HuH-7 (cell line): ENCODE data around the gene SSR2.
"Not testable (repeated sequence)": the region's sequence is repeated elsewhere in the genome, so short reads cannot be mapped to it uniquely, and the experiment has no call there.

Source experiments
- DNase-seq: peaks from one replicate; pipeline ENCODE4 v3.0.0; 2011; ENCODE audit warnings: low spot score

The SSR2 gene

GRCh38 chr1:155993595-155993994 is 27.2 kb downstream of the SSR2 start:
- no peak for DNase-seq

- DNase-seq: no peak
Measured at GRCh38 chr1:155990005-155990739, 30.6 kb downstream of the SSR2 start.

GRCh38 chr1:155989242-155990004 is 31.3 kb downstream of the SSR2 start:
- peak; percentile 73 for DNase-seq

DNA sequence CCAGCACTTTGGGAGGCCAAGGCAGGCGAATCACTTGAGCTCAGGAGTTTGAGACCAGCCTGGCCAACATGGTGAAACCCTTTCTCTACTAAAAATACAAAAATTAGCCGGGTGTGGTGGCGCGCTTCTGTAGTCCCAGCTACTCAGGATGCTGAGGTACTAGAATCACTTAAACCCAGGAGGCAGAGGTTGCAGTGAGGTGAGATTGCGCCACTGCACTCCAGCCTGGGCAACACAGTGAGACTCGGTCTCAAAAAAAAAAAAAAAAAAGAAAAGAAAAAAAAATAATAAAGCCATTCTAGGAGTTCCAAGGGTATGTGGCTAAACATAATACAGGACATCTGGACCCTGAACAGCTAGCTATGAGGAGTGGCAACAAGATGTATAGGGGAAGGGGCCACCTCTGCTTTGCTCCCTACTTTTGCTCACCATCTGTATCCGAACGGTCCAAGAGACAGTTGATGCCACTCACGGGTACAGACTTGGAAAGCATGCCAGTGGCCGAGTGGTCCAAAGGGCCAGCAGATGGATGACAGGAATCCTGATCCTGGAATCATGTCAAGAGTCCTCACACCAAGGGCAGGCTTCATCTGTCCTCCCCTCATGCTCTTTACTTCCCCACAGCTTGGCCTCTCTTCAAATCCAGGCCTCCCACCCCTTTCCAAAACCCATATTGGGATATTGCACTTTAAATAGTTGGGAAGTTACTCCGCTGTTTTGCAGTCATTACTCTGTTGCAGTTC is 35.7 kb downstream of the SSR2 start:
- not testable (repeated sequence) for DNase-seq

DNA sequence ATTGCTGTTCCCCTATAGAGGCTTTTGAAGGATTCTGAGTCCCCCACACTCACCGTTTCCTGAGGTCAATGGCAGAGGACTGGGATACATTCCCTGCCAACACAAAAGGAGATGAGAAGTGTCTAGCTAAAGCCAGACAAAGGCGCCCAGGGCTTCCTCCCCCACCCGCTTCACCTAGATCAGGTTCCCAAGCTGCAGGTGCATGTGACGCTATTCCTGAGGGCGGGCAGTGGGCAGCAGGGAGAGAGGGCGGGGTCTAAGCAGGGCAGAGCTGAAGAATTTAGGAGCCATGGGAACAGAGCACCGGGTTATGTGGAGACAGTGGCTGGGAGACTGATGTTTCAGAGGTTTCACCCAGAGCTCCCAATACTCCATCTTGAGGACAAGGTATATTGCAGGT is 36.4 kb downstream of the SSR2 start:
- no peak for DNase-seq

DNA sequence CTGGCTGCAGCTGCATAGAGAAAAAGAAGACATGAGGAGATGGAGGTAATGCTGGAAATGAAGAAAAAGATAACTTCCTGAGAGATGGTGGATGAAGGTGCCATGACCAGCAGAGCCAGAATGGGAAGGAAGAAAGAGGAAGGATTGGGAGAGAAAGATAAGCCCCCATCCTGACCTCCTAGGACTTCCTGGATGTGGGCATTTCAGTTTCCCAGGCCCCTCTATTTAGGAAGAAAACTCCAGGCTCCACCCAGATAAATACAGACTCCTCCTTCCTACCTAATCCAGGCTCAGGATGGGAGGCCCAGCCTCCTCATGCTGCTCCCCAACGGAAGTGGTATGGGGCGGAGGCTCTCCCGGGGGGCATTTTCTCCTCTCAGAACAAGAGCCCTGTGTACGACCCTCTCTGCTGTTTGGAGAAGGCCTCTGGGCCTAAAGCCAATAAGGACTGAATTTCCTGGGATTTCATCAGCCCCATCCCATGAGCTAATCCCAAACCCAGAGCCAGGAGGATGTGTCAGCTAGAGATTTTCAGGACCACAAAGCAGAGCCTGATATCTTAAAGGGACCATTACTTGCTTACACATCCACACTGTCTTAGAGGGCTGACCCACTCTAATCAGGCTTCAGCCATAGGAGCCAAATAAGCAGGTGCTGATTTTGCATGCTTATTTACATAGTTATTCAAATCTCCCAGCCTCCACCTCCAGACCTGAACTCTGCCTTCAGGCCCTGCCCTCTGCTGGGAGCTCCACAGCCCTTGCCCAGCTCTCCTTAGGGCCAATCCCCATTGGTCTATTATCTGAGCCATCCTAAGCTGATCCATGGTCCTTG is 37.3 kb downstream of the SSR2 start:
- DNase-seq: no peak

GRCh38 chr1:155982106-155982505 is 38.6 kb downstream of the SSR2 start:
- DNase-seq: no peak

DNA sequence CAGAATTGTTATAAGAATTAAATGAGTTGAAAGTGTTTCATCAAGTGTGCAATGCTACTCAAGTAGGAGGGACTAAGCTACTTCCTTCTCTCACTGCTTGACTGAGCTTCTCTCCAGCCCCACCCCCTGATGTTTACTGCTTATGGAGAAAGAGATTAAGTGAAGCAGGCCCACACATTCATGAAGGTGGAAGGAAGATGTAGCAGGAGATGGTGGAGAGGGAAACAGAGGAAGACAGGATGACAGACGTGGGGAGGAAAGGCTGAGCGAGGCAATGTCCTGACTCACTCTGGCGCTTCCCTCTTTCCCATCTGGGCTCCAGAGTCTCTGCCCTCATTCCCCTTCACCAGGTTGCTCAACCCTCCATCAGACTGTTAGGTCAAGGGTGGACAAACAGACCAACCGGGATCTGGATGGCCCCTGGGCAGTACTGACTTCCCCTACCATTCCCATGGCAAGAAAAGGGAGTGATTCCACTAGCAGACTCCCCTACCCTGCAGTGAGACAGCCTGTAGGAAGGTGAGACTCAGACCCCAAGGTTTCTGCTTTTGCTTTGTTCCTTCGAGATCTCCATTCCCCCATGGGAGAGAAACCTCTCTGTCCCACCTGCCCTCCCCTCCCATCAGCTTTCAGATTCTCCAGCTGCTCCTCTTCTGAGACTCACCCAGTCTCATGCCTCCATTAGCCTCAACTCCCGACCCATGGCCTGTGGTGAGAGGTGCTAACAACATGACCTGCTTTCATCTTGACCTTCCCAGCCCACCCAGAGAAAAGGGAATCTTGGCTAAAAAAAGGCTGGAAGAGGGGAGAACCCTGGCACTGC is 39.3 kb downstream of the SSR2 start:
- DNase-seq: peak; percentile 60

- DNase-seq: no peak
Measured at GRCh38 chr1:155979597-155980343, 41.0 kb downstream of the SSR2 start.

GRCh38 chr1:155978973-155979429 is 41.8 kb downstream of the SSR2 start:
- DNase-seq: peak; percentile 54

- DNase-seq: peak; percentile 88
Measured at GRCh38 chr1:155978325-155978972, 42.3 kb downstream of the SSR2 start, which contains the start of gene ARHGEF2. Gene ARHGEF2 (minus strand): TSS chr1:155978547. CDS start chr1:155978427, 120 bp downstream.

GRCh38 chr1:155977690-155978324 is 42.9 kb downstream of the SSR2 start:
- peak; percentile 72 for DNase-seq

GRCh38 chr1:155976913-155977689 is 43.6 kb downstream of the SSR2 start:
- DNase-seq: no peak

- DNase-seq: no peak
Measured at GRCh38 chr1:155976062-155976912, 44.5 kb downstream of the SSR2 start.

GRCh38 chr1:155975375-155976061 is 45.2 kb downstream of the SSR2 start:
- DNase-seq: no peak
